ENCODE data around the gene KRTAP5-5.
"Not testable (repeated sequence)": the region's sequence is repeated elsewhere in the genome, so short reads cannot be mapped to it uniquely, and the experiment has no call there.

Gene KRTAP5-5

GRCh38 chr11:1598816-1599215 is 30.8 kb upstream of the KRTAP5-5 start:
- ATAC-seq (ENCODE audit: low read depth) (no peak), DNase-seq (ENCODE audit: low spot score in 2 of 2) (no peak)
- peaks cover 25% of the 10 kb centered on the region for H3K4me1 Mint-ChIP-seq
- peaks cover 5% of the 10 kb centered on the region for H3K36me3 Mint-ChIP-seq
- peaks cover 6% of the 10 kb centered on the region for H3K27me3 Mint-ChIP-seq
- H3K4me3 Mint-ChIP-seq = no peak overlapping the region
- H3K9me3 Mint-ChIP-seq = no peaks in the 10 kb centered on the region
- no peak overlapping the region for H3K27ac Mint-ChIP-seq

DNA sequence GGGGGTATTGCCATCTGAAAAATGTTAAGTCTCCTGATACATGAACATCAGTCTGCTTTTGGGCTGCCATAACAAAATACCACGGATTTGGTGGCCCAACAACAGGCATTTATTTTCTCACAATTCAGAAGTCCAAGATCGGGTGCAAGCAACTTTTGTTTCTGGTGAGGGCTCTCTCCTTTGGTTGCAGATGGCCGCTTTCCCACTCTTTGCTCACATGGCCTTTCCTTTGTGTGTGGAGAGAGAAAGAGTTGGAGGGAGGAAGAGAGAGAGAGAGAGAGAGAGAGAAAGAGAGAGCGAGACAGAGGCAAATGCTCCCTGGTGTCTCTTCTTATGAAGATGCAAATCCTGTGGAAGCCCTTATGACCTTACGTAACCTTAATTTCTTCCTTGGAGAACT is 28.9 kb upstream of the KRTAP5-5 start:
- H3K9me3 Mint-ChIP-seq = no peaks in the 10 kb centered on the region
- ATAC-seq (ENCODE audit: low read depth) = no peak
- H3K27me3 Mint-ChIP-seq = peaks cover 6% of the 10 kb centered on the region
- DNase-seq (ENCODE audit: low spot score in 2 of 2) = no peak
- no peak overlapping the region for H3K27ac Mint-ChIP-seq
- H3K4me3 Mint-ChIP-seq = no peak overlapping the region
- H3K36me3 Mint-ChIP-seq = peaks cover 5% of the 10 kb centered on the region
- H3K4me1 Mint-ChIP-seq = peaks cover 19% of the 10 kb centered on the region

DNA sequence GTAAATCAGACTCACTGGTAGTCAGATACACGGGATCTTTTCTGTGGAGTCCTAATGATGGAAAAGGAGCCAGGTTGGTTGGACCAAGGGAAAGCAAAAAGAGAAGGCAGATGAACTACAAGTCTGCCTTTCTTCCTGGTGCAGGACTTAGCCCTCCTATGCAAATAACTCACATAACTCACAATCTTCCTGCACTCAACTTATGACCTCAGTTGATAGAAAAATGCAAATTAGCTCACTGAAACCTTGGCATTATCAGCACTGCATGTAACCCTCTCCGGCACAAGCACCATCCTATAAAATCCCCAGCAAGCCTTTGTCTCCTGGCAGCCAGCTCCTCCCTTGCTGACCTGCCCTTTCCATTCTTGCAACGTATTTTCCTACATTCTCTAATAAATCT is 27.9 kb upstream of the KRTAP5-5 start:
- DNase-seq (ENCODE audit: low spot score in 2 of 2); H3K9me3 Mint-ChIP-seq; H3K36me3 Mint-ChIP-seq; H3K27me3 Mint-ChIP-seq; H3K27ac Mint-ChIP-seq: not testable (repeated sequence)
- ATAC-seq (ENCODE audit: low read depth) = peak; percentile 83
- Mint-ChIP-seq H3K4me1 (peaks cover 26% of the 10 kb centered on the region), H3K4me3 (peak overlapping the region; percentile 59)

DNA sequence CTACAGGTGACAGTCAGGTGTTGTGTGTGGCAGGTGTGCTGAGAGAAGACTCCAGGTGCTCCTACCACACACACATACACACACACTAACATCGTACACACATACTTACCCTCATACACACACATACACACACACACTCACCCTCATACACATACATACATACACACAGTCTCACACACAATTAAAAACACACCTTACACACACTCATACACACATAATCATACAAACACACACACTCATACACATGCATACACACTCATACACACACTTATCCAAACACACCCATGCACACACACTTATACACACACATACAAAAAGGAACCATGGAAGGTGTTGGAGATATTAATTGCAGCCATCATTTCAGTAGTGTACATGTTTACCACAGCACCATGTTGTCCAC is 25.9 kb upstream of the KRTAP5-5 start:
- Mint-ChIP-seq H3K4me3 (no peak overlapping the region), H3K9me3 (no peaks in the 10 kb centered on the region), H3K27me3 (no peaks in the 10 kb centered on the region), H3K4me1 (peaks cover 26% of the 10 kb centered on the region), H3K36me3 (no peaks in the 10 kb centered on the region), H3K27ac (no peak overlapping the region)
- DNase-seq (ENCODE audit: low spot score in 2 of 2) (no peak), ATAC-seq (ENCODE audit: low read depth) (no peak)

GRCh38 chr11:1604181-1604580 is 25.4 kb upstream of the KRTAP5-5 start:
- Mint-ChIP-seq H3K27ac (no peak overlapping the region), H3K27me3 (no peaks in the 10 kb centered on the region), H3K4me3 (no peak overlapping the region), H3K4me1 (peaks cover 26% of the 10 kb centered on the region), H3K36me3 (no peaks in the 10 kb centered on the region), H3K9me3 (no peaks in the 10 kb centered on the region)
- DNase-seq (ENCODE audit: low spot score in 2 of 2) (no peak), ATAC-seq (ENCODE audit: low read depth) (no peak)

DNA sequence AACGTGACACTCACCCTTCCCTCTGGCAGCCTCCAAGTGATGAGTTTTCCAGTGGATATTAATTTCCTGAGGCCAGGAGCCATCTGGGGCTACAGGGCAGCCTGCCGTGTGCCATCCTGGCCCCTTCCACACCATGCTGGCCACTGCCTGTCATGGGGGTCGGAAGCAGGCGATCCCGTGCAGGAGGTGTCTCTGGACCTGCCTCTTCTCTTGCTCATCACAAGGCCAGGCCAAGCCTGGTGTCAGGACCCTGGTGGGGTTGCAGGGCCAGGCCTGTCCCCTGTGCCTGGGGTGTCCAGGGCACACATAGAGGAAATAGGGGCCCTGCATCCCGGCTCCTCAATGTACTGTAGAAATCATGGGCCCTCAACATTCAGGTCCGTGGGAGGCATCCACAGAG is 24.9 kb upstream of the KRTAP5-5 start:
- ATAC-seq (ENCODE audit: low read depth) = no peak

GRCh38 chr11:1605923-1606322 is 23.7 kb upstream of the KRTAP5-5 start:
- DNase-seq (ENCODE audit: low spot score in 2 of 2) (peak; percentile 49 to 60), ATAC-seq (ENCODE audit: low read depth) (peak; percentile 91)
- H3K27me3 Mint-ChIP-seq, H3K36me3 Mint-ChIP-seq, H3K9me3 Mint-ChIP-seq: not testable (repeated sequence)
- Mint-ChIP-seq H3K4me1 (peaks cover 22% of the 10 kb centered on the region), H3K4me3 (peak overlapping the region; percentile 73), H3K27ac (peak overlapping the region; percentile 94)

More for the DNA sequence above, 24.9 kb upstream of the KRTAP5-5 start:
- Mint-ChIP-seq H3K4me3 (no peak overlapping the region), H3K27ac (no peak overlapping the region), H3K4me1 (peaks cover 26% of the 10 kb centered on the region), H3K9me3 (no peaks in the 10 kb centered on the region), H3K27me3 (no peaks in the 10 kb centered on the region), H3K36me3 (no peaks in the 10 kb centered on the region)
- no peak for DNase-seq (ENCODE audit: low spot score in 2 of 2)

- H3K9me3 Mint-ChIP-seq; H3K27ac Mint-ChIP-seq; DNase-seq (ENCODE audit: low spot score in 2 of 2); ATAC-seq (ENCODE audit: low read depth); H3K36me3 Mint-ChIP-seq; H3K27me3 Mint-ChIP-seq; H3K4me3 Mint-ChIP-seq: not testable (repeated sequence)
- peaks cover 17% of the 10 kb centered on the region for H3K4me1 Mint-ChIP-seq
These were observed 22.3 kb upstream of the KRTAP5-5 start for GRCh38 chr11:1607156-1607845.

GRCh38 chr11:1607901-1608300 is 21.7 kb upstream of the KRTAP5-5 start:
- H3K4me3 Mint-ChIP-seq; DNase-seq (ENCODE audit: low spot score in 2 of 2); H3K9me3 Mint-ChIP-seq; H3K27ac Mint-ChIP-seq; H3K27me3 Mint-ChIP-seq; ATAC-seq (ENCODE audit: low read depth); H3K36me3 Mint-ChIP-seq: not testable (repeated sequence)
- H3K4me1 Mint-ChIP-seq = peaks cover 17% of the 10 kb centered on the region

DNA sequence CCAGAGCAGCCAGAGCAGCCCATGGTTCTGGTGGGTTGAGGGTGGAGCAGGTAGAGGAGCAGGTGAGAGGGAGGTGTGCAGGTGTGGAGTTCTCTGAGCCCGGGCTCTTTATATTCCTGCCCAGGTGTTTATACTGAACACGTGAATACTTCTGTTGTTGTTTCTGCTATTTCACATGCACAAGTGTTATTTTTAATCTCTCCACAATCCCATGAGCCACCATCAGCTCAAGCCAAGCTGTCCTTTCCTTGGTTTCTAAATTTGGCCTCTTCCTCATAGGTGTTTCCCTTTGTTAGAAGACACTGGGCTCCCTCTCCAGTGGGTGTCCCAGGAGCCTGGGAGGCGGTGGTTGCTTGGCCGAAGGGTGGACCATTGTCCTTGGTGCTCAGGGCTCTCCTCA is 21.2 kb upstream of the KRTAP5-5 start, which contains the start of gene KRTAP5-3:
KRTAP5-3 (minus strand) TSS at position 101 of the 400 bp plus-strand sequence; CDS start at position 23, 78 bp downstream.
- Mint-ChIP-seq H3K4me3 (no peak within 1 kb of the TSS), H3K27ac (no peak within 1 kb of the TSS), H3K27me3 (peaks cover 4% of the 10 kb centered on the region), H3K9me3 (no peaks in the 10 kb centered on the region), H3K4me1 (peaks cover 13% of the 10 kb centered on the region), H3K36me3 (no peaks in the 10 kb centered on the region)
- no peak for DNase-seq (ENCODE audit: low spot score in 2 of 2)
- ATAC-seq (ENCODE audit: low read depth) = no peak

- Mint-ChIP-seq H3K27ac (no peak overlapping the region), H3K9me3 (no peaks in the 10 kb centered on the region), H3K27me3 (peaks cover 22% of the 10 kb centered on the region), H3K36me3 (no peaks in the 10 kb centered on the region), H3K4me1 (peaks cover 2% of the 10 kb centered on the region), H3K4me3 (no peak overlapping the region)
- DNase-seq (ENCODE audit: low spot score in 2 of 2) = no peak
- ATAC-seq (ENCODE audit: low read depth) = no peak
These were observed 11.3 kb upstream of the KRTAP5-5 start for GRCh38 chr11:1618231-1618630.

GRCh38 chr11:1619449-1619848 is 10.1 kb upstream of the KRTAP5-5 start:
- no peak overlapping the region for H3K27ac Mint-ChIP-seq
- H3K9me3 Mint-ChIP-seq = no peaks in the 10 kb centered on the region
- H3K27me3 Mint-ChIP-seq = peaks cover 22% of the 10 kb centered on the region
- ATAC-seq (ENCODE audit: low read depth) (peak; percentile 63), DNase-seq (ENCODE audit: low spot score in 2 of 2) (no peak)
- H3K4me3 Mint-ChIP-seq = no peak overlapping the region
- H3K36me3 Mint-ChIP-seq = no peaks in the 10 kb centered on the region
- H3K4me1 Mint-ChIP-seq = peaks cover 2% of the 10 kb centered on the region

DNA sequence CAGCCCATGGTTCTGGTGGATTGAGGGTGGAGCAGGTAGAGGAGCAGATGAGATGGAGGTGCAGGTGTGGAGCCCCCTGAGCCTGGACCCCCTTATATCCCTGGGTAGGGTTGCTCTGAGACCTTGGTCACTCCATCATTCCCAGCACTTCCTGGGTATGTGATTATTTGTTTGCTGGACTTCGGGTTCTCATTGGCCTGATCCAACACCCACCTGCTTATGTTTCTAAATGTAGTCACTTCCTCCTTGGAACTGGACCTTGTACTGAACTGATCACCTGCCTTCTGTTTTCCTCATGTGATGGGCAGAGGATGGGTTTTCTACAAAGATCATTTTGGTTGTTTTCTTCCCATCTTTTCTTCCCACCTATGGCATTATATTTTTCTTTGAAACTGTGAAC is 7.5 kb upstream of the KRTAP5-5 start, which contains the start of gene KRTAP5-4:
KRTAP5-4 (minus strand) TSS at position 53 of the 400 bp plus-strand sequence; CDS start at position 8, 45 bp downstream.
- Mint-ChIP-seq H3K4me1 (peaks cover 2% of the 10 kb centered on the region), H3K36me3 (no peaks in the 10 kb centered on the region), H3K27ac (no peak within 1 kb of the TSS), H3K4me3 (no peak within 1 kb of the TSS), H3K27me3 (peaks cover 9% of the 10 kb centered on the region), H3K9me3 (no peaks in the 10 kb centered on the region)
- ATAC-seq (ENCODE audit: low read depth) = no peak
- DNase-seq (ENCODE audit: low spot score in 2 of 2) = no peak

DNA sequence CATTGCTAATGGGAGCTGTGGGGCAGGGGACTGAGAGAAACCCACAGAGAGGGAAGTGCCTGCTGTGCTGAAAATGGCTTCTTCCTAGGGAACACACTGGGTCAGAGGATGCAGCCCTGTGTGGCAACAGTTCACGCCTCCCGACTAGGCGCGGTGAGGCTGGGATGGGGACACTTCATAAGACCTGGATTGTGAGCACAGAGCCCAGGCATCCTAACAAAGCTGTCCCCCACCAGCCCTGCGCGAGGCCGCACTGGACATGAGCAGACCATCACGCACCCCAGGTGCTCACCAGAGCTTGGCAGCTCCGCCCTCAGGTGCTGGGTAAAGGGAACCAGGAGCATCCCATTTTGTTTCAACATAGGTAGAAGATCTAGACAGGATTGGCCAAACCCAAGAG is 5.9 kb upstream of the KRTAP5-5 start:
- Mint-ChIP-seq H3K4me3 (no peak overlapping the region), H3K9me3 (no peaks in the 10 kb centered on the region), H3K36me3 (no peaks in the 10 kb centered on the region), H3K27me3 (peaks cover 7% of the 10 kb centered on the region), H3K4me1 (peaks cover 2% of the 10 kb centered on the region), H3K27ac (no peak overlapping the region)
- DNase-seq (ENCODE audit: low spot score in 2 of 2) (no peak), ATAC-seq (ENCODE audit: low read depth) (no peak)

- no peaks in the 10 kb centered on the region for H3K36me3 Mint-ChIP-seq
- no peaks in the 10 kb centered on the region for H3K9me3 Mint-ChIP-seq
- no peak overlapping the region for H3K4me3 Mint-ChIP-seq
- peaks cover 4% of the 10 kb centered on the region for H3K4me1 Mint-ChIP-seq
- DNase-seq (ENCODE audit: low spot score in 2 of 2) (no peak), ATAC-seq (ENCODE audit: low read depth) (no peak)
- no peak overlapping the region for H3K27ac Mint-ChIP-seq
- H3K27me3 Mint-ChIP-seq = peaks cover 6% of the 10 kb centered on the region
These were observed 5.0 kb upstream of the KRTAP5-5 start for GRCh38 chr11:1624621-1625020.
